Measurements from ENCODE around the gene LCA5L. TPM values are rescaled to one million over a fixed set of nuclear protein-coding genes. Genes with fewer than 3 reads are reported as not detected.

The LCA5L gene
- total and polyA plus RNA-seq, 2 of the 13 experiments (the other 11 are each of a cell fraction or from before 2014, with no cell fraction given), result 0.13 to 0.55 TPM

- TF ChIP-seq ZNF407 (CRISPR knock-in tag; IDR thresholded peaks at IDR 0.05; ENCODE audit: not compliant biosample characterization), result no peak
- TF ChIP-seq E2F1 (CRISPR knock-in tag; IDR thresholded peaks at IDR 0.05), result peak; percentile 66; the same call in 1 of the 2 replicates
- TF ChIP-seq, protein P1, sequence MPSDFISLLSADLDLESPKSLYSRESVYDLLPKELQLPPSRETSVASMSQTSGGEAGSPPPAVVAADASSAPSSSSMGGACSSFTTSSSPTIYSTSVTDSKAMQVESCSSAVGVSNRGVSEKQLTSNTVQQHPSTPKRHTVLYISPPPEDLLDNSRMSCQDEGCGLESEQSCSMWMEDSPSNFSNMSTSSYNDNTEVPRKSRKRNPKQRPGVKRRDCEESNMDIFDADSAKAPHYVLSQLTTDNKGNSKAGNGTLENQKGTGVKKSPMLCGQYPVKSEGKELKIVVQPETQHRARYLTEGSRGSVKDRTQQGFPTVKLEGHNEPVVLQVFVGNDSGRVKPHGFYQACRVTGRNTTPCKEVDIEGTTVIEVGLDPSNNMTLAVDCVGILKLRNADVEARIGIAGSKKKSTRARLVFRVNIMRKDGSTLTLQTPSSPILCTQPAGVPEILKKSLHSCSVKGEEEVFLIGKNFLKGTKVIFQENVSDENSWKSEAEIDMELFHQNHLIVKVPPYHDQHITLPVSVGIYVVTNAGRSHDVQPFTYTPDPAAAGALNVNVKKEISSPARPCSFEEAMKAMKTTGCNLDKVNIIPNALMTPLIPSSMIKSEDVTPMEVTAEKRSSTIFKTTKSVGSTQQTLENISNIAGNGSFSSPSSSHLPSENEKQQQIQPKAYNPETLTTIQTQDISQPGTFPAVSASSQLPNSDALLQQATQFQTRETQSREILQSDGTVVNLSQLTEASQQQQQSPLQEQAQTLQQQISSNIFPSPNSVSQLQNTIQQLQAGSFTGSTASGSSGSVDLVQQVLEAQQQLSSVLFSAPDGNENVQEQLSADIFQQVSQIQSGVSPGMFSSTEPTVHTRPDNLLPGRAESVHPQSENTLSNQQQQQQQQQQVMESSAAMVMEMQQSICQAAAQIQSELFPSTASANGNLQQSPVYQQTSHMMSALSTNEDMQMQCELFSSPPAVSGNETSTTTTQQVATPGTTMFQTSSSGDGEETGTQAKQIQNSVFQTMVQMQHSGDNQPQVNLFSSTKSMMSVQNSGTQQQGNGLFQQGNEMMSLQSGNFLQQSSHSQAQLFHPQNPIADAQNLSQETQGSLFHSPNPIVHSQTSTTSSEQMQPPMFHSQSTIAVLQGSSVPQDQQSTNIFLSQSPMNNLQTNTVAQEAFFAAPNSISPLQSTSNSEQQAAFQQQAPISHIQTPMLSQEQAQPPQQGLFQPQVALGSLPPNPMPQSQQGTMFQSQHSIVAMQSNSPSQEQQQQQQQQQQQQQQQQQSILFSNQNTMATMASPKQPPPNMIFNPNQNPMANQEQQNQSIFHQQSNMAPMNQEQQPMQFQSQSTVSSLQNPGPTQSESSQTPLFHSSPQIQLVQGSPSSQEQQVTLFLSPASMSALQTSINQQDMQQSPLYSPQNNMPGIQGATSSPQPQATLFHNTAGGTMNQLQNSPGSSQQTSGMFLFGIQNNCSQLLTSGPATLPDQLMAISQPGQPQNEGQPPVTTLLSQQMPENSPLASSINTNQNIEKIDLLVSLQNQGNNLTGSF (CRISPR knock-in tag; IDR thresholded peaks at IDR 0.05), result no peak; the same call in 1 of the 2 replicates
- TF ChIP-seq EZH2 (conservative IDR thresholded peaks at IDR 0.05; ENCODE audit: low read depth, low read length), result no peak
- TF ChIP-seq ZNF713 (CRISPR knock-in tag; IDR thresholded peaks at IDR 0.05), result no peak
- no peak for TF ChIP-seq TIGD3 (CRISPR knock-in tag; IDR thresholded peaks at IDR 0.05; ENCODE audit: borderline replicate concordance)
- TF ChIP-seq, protein P2, sequence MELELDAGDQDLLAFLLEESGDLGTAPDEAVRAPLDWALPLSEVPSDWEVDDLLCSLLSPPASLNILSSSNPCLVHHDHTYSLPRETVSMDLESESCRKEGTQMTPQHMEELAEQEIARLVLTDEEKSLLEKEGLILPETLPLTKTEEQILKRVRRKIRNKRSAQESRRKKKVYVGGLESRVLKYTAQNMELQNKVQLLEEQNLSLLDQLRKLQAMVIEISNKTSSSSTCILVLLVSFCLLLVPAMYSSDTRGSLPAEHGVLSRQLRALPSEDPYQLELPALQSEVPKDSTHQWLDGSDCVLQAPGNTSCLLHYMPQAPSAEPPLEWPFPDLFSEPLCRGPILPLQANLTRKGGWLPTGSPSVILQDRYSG (CRISPR knock-in tag; IDR thresholded peaks at IDR 0.05), result no peak
- no peak for TF ChIP-seq SUZ12 (IDR thresholded peaks at IDR 0.05; ENCODE audit: low read depth, low read length)
- peak; percentile 54; the same call in 1 of the 2 replicates for TF ChIP-seq FOXJ3 (CRISPR knock-in tag; IDR thresholded peaks at IDR 0.05; ENCODE audit: borderline replicate concordance)
- no peak for TF ChIP-seq FOXK2 (IDR thresholded peaks at IDR 0.05)
Observed at GRCh38 chr21:39385299-39386145, 60.1 kb downstream of the LCA5L start (continued).
